H9 (cell line): ENCODE results near the gene GABRR2. TPM values are rescaled to one million over a fixed set of nuclear protein-coding genes. Genes with fewer than 3 reads are reported as not detected.

Experiments used
- DNase-seq: peaks from one replicate; pipeline ENCODE4 v3.0.0-alpha.2; 2017
- H2AFZ ChIP-seq: one replicate; pipeline ENCODE4 v1.6.1; 2013; ENCODE audit warnings: mild to moderate bottlenecking, low read length, control low read depth, moderate library complexity
- H2AK5ac ChIP-seq: 2 replicates; pipeline ENCODE4 v1.6.1; 2013; ENCODE audit warnings: low read length, control low read depth, mixed read lengths; ENCODE audit not compliant: insufficient read length
- H2BK120ac ChIP-seq: one replicate; pipeline ENCODE4 v1.6.1; 2013; ENCODE audit warnings: low read depth, mild to moderate bottlenecking, low read length, control low read depth, inconsistent platforms; ENCODE audit not compliant: poor library complexity, severe bottlenecking
- H2BK12ac ChIP-seq: 2 replicates; pipeline ENCODE4 v1.6.1; 2013; ENCODE audit warnings: low read length, control low read depth, mixed read lengths, low read depth; ENCODE audit not compliant: insufficient read length
- H2BK15ac ChIP-seq: 2 replicates; pipeline ENCODE4 v1.6.1; 2013; ENCODE audit warnings: low read depth, low read length, control low read depth
- H2BK20ac ChIP-seq: one replicate; pipeline ENCODE4 v1.6.1; 2013; ENCODE audit warnings: low read depth, mild to moderate bottlenecking, low read length, control low read depth, inconsistent platforms; ENCODE audit not compliant: poor library complexity, severe bottlenecking
- H2BK5ac ChIP-seq: 2 replicates; pipeline ENCODE4 v1.6.1; 2013; ENCODE audit warnings: low read length, control low read depth, mixed read lengths; ENCODE audit not compliant: insufficient read length
- H3K14ac ChIP-seq: 2 replicates; pipeline ENCODE4 v1.6.1; 2013; ENCODE audit warnings: low read length, control low read depth; ENCODE audit not compliant: insufficient read depth
- H3K18ac ChIP-seq: 2 replicates; pipeline ENCODE4 v1.6.1; 2013; ENCODE audit warnings: low read depth, mild to moderate bottlenecking, mixed read lengths, low read length, control low read depth; ENCODE audit not compliant: insufficient read length
- H3K23ac ChIP-seq: 2 replicates; pipeline ENCODE4 v1.6.1; 2013; ENCODE audit warnings: low read length, control low read depth, mixed read lengths, low read depth; ENCODE audit not compliant: insufficient read length
- H3K23me2 ChIP-seq: 2 replicates; pipeline ENCODE4 v1.6.1; 2013; ENCODE audit warnings: low read depth, mild to moderate bottlenecking, mixed read lengths, low read length, control low read depth; ENCODE audit not compliant: insufficient read length, poor library complexity, severe bottlenecking
- H3K27ac ChIP-seq: 2 replicates; pipeline ENCODE4 v1.5.1; 2013; ENCODE audit warnings: low read length, control low read depth, mixed read lengths, low read depth; ENCODE audit not compliant: insufficient read length
- H3K27me3 ChIP-seq: 2 replicates; pipeline ENCODE4 v1.6.1; 2013; ENCODE audit warnings: low read length, control low read depth, inconsistent platforms; ENCODE audit not compliant: insufficient read depth
- H3K4ac ChIP-seq: 2 replicates; pipeline ENCODE4 v1.6.1; 2013; ENCODE audit warnings: low read depth, mild to moderate bottlenecking, control low read depth, inconsistent platforms, low read length, moderate library complexity
- H3K4me1 ChIP-seq: 2 replicates; pipeline ENCODE4 v1.6.1; 2013; ENCODE audit warnings: low read length, control low read depth, inconsistent platforms; ENCODE audit not compliant: insufficient read depth
- H3K4me2 ChIP-seq: 2 replicates; pipeline ENCODE4 v1.6.1; 2013; ENCODE audit warnings: low read length, control low read depth, mixed read lengths; ENCODE audit not compliant: insufficient read length, insufficient read depth
- H3K56ac ChIP-seq: 2 replicates; pipeline ENCODE4 v1.6.1; 2013; ENCODE audit warnings: low read depth, mild to moderate bottlenecking, mixed read lengths, low read length, control low read depth; ENCODE audit not compliant: insufficient read length
- H3K79me1 ChIP-seq: 2 replicates; pipeline ENCODE4 v1.6.1; 2013; ENCODE audit warnings: low read depth, mild to moderate bottlenecking, moderate library complexity, low read length, control low read depth, inconsistent platforms; ENCODE audit not compliant: insufficient read depth, poor library complexity, severe bottlenecking
- H3K79me2 ChIP-seq: 2 replicates; pipeline ENCODE4 v1.6.1; 2013; ENCODE audit warnings: low read length, control low read depth, inconsistent platforms; ENCODE audit not compliant: insufficient read depth
- H3K9ac ChIP-seq: 2 replicates; pipeline ENCODE4 v1.6.1; 2013; ENCODE audit warnings: low read length, control low read depth, mixed read lengths; ENCODE audit not compliant: insufficient read length; ENCODE audit errors: extremely low read depth
- H3K9me3 ChIP-seq: one replicate; pipeline ENCODE4 v1.6.1; 2013; ENCODE audit warnings: low read depth, low read length, inconsistent platforms; ENCODE audit not compliant: control insufficient read depth
- H3T11ph ChIP-seq: one replicate; pipeline ENCODE4 v1.6.1; 2013; ENCODE audit warnings: mild to moderate bottlenecking, low read length, control low read depth, inconsistent platforms
- H4K20me1 ChIP-seq: one replicate; pipeline ENCODE4 v1.6.1; 2013; ENCODE audit not compliant: control insufficient read depth, insufficient read length, insufficient read depth
- H4K5ac ChIP-seq: 2 replicates; pipeline ENCODE4 v1.6.1; 2013; ENCODE audit warnings: low read depth, mild to moderate bottlenecking, mixed read lengths, low read length, control low read depth; ENCODE audit not compliant: insufficient read length
- H4K8ac ChIP-seq: replicated peaks from 2 replicates; pipeline ENCODE4 v1.6.1; 2013; ENCODE audit warnings: low read length, control low read depth, mixed read lengths, low read depth; ENCODE audit not compliant: insufficient read length
- H4K91ac ChIP-seq: 2 replicates; pipeline ENCODE4 v1.6.1; 2013; ENCODE audit warnings: low read depth, mild to moderate bottlenecking, moderate library complexity, mixed read lengths, low read length, control low read depth; ENCODE audit not compliant: insufficient read length
- H3K27ac Mint-ChIP-seq, 3 experiments: 2 replicates in 2 of 3; 3 replicates in 1 of 3; pipeline ENCODE4 v1.8.0; 2020 to 2021; ENCODE audit warnings: mixed read lengths in 3 of 3, mild to moderate bottlenecking in 1 of 3, moderate library complexity in 1 of 3
- H3K27me3 Mint-ChIP-seq: 2 replicates; pipeline ENCODE4 v1.8.0; 2021; ENCODE audit warnings: low read depth, mild to moderate bottlenecking, moderate library complexity, mixed read lengths
- H3K36me3 Mint-ChIP-seq, 3 experiments: 2 replicates in 2 of 3; 3 replicates in 1 of 3; pipeline ENCODE4 v1.8.0; 2020 to 2021; ENCODE audit warnings: low read depth in 3 of 3, mixed read lengths in 3 of 3; ENCODE audit not compliant: insufficient read depth in 1 of 3
- H3K4me1 Mint-ChIP-seq, 2 experiments: 2 replicates each; pipeline ENCODE4 v1.8.0; 2020; ENCODE audit warnings: mixed read lengths in 2 of 2
- H3K4me3 Mint-ChIP-seq, 2 experiments: 2 replicates in 1 of 2; 3 replicates in 1 of 2; pipeline ENCODE4 v1.8.0; 2020 to 2021; ENCODE audit warnings: mild to moderate bottlenecking in 2 of 2, mixed read lengths in 2 of 2, moderate library complexity in 1 of 2
- H3K9me3 Mint-ChIP-seq, 2 experiments: 2 replicates in 1 of 2; 3 replicates in 1 of 2; pipeline ENCODE4 v1.8.0; 2020; ENCODE audit warnings: mild to moderate bottlenecking in 2 of 2, mixed read lengths in 2 of 2, moderate library complexity in 1 of 2
- WGBS: extraction: QIAGEN DNeasy Blood & Tissue Kit; methylation state at CpG from one replicate; pipeline ENCODE4 v1.1.7; 2013; ENCODE audit warnings: missing lambda C conversion rate, low lambda C conversion rate, mixed read lengths; ENCODE audit not compliant: insufficient read length; ENCODE audit errors: extremely low coverage; 5-methylcytosine and 5-hydroxymethylcytosine counted together
- total RNA-seq: library from RNA; stranded (reverse); gene quantifications from 2 replicates; pipeline ENCODE4 v1.2.1, GENCODE V29; 2021
- TF ChIP-seq, protein P1 (sequence below): fragments of 200-600 bp; sonication (generic); conservative IDR thresholded peaks from 3 replicates; pipeline ENCODE4 v1.8.0; 2021; ENCODE audit warnings: antibody characterized with exemption, mild to moderate bottlenecking

Gene GABRR2
- total RNA-seq, 1 experiment from 2014 or later: not detected

DNA sequence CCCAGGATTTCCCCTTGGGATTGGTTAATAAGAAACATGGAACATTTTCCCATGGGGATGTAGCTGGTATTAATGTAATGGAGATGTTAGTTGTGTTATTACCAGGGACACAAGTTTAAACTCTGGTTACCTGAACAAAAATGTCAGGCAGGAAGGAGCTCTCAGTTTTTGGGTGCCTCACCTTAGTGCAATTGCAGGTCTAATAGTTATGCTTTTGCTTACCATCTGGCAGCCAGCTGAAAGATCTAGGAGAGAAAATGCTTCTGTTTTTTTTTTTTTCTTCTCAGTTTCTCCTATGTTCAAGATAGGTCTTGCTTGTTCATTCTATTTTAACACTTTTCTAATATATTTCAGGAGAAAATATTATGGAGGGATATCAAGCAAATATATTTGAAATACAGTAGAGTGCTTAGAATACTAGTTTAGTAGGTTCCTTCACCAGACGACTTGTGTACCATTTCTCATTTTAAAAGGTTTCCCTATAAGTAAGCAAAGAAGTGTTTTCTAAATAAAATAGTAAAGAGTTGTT, 41.6 kb upstream of the GABRR2 start:
- Histone ChIP-seq H3K23me2 (peaks cover 7% of the 10 kb centered on the region), H3K9me3 (no peaks in the 10 kb centered on the region), H4K8ac (no peak overlapping the region), H4K20me1 (no peaks in the 10 kb centered on the region), H2BK20ac (no peak overlapping the region), H3K18ac (no peak overlapping the region), H3K56ac (no peak overlapping the region), H2AK5ac (no peak overlapping the region), H3K27ac (no peak overlapping the region), H3K14ac (no peak overlapping the region), H3K27me3 (no peaks in the 10 kb centered on the region), H3K4ac (no peak overlapping the region), H4K91ac (no peak overlapping the region), H2BK120ac (no peak overlapping the region), H3K23ac (no peak overlapping the region), H2BK15ac (no peak overlapping the region), H2BK5ac (no peak overlapping the region), H3K4me2 (no peak overlapping the region), H3K79me1 (no peaks in the 10 kb centered on the region), H3K9ac (no peak overlapping the region), H4K5ac (no peak overlapping the region), H2BK12ac (no peak overlapping the region), H3K4me1 (no peaks in the 10 kb centered on the region), H3T11ph (no peak overlapping the region), H3K79me2 (no peaks in the 10 kb centered on the region), H2AFZ (no peak overlapping the region)
- DNase-seq: no peak
- Mint-ChIP-seq H3K9me3 (no peaks in the 10 kb centered on the region; a peak in 2 of 5 replicates), H3K36me3 (0 out of 7 replicates have a peak, but pooled peaks cover 0 to 2% (median 0%) of the 10 kb centered on the region in 3 experiments), H3K4me1 (peaks cover 18 to 23% of the 10 kb centered on the region in 2 experiments), H3K27me3 (peaks cover 10% of the 10 kb centered on the region), H3K4me3 (no peak overlapping the region), H3K27ac (no peak overlapping the region)
- no CpG with 5 or more reads among the region's 1 CpG for WGBS
- TF ChIP-seq, protein P1, sequence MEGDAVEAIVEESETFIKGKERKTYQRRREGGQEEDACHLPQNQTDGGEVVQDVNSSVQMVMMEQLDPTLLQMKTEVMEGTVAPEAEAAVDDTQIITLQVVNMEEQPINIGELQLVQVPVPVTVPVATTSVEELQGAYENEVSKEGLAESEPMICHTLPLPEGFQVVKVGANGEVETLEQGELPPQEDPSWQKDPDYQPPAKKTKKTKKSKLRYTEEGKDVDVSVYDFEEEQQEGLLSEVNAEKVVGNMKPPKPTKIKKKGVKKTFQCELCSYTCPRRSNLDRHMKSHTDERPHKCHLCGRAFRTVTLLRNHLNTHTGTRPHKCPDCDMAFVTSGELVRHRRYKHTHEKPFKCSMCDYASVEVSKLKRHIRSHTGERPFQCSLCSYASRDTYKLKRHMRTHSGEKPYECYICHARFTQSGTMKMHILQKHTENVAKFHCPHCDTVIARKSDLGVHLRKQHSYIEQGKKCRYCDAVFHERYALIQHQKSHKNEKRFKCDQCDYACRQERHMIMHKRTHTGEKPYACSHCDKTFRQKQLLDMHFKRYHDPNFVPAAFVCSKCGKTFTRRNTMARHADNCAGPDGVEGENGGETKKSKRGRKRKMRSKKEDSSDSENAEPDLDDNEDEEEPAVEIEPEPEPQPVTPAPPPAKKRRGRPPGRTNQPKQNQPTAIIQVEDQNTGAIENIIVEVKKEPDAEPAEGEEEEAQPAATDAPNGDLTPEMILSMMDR: no peak
